Effector CD4-positive, alpha-beta T cell (primary cell): ENCODE results near the gene CHRDL2. TPM values are rescaled to one million over a fixed set of nuclear protein-coding genes. Genes with fewer than 3 reads are reported as not detected.
"Not testable (repeated sequence)": the region's sequence is repeated elsewhere in the genome, so short reads cannot be mapped to it uniquely, and the experiment has no call there.

Experiments used
- DNase-seq: peaks from one replicate; pipeline ENCODE4 v3.0.0-alpha.2; 2020
- total RNA-seq: gene quantifications from one replicate; lab custom pipeline; 2026; lab: John Stamatoyannopoulos, UW

CHRDL2 gene, protein sequence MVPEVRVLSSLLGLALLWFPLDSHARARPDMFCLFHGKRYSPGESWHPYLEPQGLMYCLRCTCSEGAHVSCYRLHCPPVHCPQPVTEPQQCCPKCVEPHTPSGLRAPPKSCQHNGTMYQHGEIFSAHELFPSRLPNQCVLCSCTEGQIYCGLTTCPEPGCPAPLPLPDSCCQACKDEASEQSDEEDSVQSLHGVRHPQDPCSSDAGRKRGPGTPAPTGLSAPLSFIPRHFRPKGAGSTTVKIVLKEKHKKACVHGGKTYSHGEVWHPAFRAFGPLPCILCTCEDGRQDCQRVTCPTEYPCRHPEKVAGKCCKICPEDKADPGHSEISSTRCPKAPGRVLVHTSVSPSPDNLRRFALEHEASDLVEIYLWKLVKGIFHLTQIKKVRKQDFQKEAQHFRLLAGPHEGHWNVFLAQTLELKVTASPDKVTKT
- not detected for total RNA-seq

DNA sequence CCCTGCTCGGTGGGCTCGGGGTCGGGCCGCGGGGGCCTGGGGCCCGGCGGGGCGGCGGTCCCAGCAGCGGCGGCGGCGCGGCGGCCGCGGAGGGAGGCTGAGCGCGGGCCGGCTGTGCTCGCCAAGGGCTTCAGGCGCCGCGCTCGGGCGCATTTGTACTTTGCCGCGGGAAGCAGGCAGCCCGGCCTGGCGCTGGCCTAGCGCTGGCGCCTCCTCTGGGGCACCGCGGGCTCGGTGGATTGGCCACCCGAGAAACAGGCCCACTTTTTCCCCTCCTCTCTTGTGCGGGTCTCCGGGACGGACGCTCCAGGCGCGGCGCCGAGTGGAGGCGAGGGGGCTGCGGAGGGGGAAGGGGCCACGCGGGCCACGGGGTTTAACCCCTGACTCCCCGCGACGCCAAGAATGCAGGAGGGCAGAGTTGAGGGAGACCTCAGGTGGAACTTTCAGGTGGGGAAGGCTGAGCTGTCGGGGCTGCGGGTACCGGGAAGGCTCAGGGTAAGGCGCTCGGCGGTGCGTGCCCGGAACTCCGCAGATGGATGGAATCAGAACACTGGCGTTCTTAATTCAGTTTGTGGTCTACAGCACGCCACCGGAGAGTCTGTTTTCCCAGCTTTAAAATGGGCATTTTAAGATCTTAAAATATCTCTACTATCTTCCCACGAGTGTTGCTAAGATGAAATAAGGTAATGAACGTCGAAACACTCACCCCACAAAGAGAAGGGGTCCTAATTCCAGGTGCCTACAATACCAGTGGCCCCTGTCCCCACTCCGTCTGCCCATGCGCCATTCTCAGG is at the start of gene CHRDL2:
CHRDL2 (minus strand) TSS at position 126 of the 794 bp plus-strand sequence. CDS start 538 bp downstream, outside the sequence.
- DNase-seq: no peak

DNA sequence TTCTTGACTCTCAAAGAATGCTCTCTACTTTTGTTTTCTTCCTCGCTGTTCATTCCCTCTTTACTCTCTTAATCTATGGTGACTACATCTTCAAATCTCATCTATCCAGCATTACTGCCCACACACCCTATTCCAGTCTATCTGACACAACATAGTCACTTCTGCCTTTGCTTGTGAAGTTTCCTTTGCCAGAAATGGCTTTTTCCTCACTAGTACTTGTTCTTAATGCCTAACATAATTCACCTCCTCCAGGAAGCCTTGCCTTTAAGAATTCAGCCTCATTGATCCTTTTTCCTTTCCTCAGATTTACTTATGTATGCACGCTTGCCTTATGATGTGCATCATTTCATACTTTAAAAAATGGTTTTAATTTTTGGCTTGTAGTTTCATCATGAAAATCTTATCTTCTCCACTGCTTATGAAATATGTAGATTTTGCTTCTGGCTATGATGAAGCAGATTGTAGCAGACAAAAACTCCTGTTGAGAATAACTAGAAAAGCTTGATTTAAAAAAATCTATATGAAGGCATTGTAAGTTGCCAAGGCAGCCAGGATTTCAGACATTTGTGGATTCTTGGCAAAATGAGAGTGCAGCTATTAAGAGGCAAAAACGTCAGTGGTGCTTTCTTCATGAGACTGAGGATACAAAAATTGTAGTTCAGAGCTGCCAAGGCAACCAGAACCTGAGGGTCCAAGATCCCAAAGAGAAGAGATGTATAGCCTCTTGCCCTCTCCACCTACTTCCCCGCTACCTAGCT is 49.2 kb upstream of the CHRDL2 start:
- no peak for DNase-seq

DNA sequence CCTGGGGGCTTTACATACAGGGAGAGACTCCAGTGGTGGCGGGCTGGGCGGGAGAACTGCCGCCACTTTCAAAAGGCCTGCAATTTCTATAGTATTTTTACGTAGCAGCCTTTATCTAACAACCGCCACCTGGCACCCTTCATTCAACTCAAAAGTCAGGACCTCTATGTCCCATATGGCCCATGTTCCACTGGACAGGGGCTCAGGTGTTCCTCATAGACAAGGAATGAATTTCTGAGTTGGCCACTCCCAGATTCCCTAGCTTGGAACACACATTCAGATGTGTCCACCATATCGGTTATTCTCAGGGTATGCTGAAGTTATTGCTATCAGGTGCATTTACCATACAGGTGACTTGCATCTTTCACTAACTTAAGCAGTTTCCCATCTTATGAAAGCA is 47.4 kb upstream of the CHRDL2 start:
- no peak for DNase-seq

DNA sequence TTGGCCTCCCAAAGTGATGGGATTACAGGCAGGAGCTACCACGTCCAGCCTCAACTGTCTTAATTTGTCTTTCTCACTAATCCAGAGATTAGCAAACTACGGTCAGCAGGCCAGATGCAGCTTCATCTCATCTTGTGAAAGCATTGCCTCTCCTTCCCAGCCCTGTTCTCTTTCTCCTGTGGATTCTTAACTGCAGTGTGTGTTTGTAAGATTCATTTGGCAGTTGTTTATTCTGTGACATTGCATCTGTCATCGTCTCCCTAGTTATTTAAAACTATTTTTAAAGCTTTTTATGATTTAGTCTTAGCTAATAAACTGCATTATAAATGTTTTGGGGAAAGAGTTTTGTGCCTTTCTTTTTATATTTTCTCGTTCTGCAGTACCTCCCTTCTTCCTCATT is 46.7 kb upstream of the CHRDL2 start:
- DNase-seq: no peak

GRCh38 chr11:74777038-74777437 is 45.8 kb upstream of the CHRDL2 start:
- DNase-seq: no peak

- DNase-seq: no peak
These were observed 45.3 kb upstream of the CHRDL2 start for GRCh38 chr11:74776546-74776945.

GRCh38 chr11:74775762-74776161 is 44.5 kb upstream of the CHRDL2 start:
- no peak for DNase-seq

- no peak for DNase-seq
These were observed 42.2 kb upstream of the CHRDL2 start for GRCh38 chr11:74773476-74773875.

- DNase-seq: no peak
These were observed 39.9 kb upstream of the CHRDL2 start for GRCh38 chr11:74771139-74771538.

- no peak for DNase-seq
These were observed 39.2 kb upstream of the CHRDL2 start for GRCh38 chr11:74770456-74770855.

DNA sequence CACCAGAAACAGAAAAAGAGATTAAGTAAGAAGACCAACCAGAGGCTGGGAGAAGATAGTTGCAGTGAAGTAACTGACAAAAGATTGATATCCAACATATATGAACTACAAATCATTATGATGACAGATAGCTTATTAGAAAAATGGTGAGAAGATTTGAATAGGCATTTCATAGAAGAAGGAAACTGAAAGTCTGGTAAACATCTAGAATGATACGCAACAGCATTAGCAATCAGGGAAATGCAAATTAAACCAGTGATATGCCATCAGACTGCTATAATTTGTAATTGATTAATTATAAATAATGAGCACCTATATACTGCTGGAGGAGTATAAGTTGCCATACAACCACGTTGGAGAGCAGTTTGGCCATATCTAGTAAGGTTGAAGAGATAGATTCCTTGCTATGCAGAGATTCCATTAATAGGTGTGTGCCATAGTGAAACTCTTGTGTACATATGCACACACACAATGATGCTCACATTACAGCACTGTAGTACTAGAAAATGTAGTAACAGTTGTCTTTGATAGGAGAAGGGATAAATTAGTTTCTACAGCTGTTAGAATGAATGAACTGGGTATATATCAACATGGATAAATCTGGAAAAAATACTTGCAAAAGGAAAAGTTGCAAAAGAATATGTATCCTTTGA is 38.0 kb upstream of the CHRDL2 start:
- no peak for DNase-seq

- not testable (repeated sequence) for DNase-seq
These were observed 37.0 kb upstream of the CHRDL2 start for GRCh38 chr11:74768172-74768651.

DNA sequence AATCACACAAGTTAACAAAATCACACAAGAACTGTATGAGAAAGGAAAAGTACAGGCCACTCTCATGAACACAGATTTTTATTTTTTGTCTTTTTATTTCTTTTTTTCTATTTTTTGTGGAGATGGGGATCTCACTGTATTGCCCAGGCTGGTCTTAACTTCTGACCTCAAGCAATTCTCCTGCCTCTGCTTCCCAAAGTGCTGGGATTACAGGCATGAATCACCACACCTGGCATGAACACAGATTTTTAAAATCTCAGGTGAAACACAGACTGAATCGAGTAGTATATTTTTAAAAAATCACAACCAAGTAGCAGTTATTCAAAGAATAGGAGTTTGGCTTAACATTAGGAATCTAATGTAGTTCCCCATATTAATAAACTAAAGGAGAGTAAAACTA is 35.7 kb upstream of the CHRDL2 start:
- DNase-seq: no peak

DNA sequence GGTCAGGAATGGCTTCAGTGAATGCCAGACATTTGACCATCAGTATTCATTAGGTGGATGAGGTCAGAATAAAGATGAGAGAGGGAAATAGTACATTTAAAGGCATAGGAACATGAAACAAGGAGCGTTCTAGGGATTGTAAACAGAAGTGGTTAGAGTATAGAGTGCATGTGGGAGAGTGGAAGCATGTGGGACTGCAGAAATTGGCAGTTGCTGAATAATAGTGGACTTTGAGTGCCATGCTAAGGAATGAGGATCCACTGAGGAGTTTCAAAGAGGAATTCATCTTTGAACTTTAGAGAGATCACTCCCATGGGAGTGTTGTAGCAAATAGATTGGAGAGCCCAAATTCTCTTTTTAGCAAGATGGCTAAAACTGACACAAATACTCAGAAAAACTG is 25.3 kb upstream of the CHRDL2 start:
- no peak for DNase-seq

GRCh38 chr11:74755395-74755995 is 24.3 kb upstream of the CHRDL2 start:
- no peak for DNase-seq

GRCh38 chr11:74754507-74755252 is 23.5 kb upstream of the CHRDL2 start:
- no peak for DNase-seq

DNA sequence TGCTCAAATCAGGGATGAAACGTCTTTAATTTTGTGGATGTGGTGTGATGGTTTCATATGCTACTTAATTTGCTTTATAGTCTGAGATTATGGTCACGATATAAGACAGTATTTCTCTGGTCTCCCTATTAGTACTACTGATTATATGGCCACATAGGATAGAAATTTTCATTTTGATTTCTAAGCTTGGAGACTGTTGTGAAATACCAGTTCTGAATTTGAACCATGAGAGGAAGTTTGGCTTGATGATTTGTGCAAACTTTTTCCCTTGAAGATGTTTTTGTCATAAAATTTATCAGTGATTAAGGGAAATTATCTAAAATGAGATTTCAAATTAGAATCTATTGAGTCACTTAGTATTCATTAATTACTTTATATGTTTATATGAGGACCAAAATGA is 20.1 kb upstream of the CHRDL2 start:
- no peak for DNase-seq

- DNase-seq: not testable (repeated sequence)
These were observed 19.4 kb upstream of the CHRDL2 start for GRCh38 chr11:74750598-74750997.

GRCh38 chr11:74749965-74750296 is 18.7 kb upstream of the CHRDL2 start:
- no peak for DNase-seq

DNA sequence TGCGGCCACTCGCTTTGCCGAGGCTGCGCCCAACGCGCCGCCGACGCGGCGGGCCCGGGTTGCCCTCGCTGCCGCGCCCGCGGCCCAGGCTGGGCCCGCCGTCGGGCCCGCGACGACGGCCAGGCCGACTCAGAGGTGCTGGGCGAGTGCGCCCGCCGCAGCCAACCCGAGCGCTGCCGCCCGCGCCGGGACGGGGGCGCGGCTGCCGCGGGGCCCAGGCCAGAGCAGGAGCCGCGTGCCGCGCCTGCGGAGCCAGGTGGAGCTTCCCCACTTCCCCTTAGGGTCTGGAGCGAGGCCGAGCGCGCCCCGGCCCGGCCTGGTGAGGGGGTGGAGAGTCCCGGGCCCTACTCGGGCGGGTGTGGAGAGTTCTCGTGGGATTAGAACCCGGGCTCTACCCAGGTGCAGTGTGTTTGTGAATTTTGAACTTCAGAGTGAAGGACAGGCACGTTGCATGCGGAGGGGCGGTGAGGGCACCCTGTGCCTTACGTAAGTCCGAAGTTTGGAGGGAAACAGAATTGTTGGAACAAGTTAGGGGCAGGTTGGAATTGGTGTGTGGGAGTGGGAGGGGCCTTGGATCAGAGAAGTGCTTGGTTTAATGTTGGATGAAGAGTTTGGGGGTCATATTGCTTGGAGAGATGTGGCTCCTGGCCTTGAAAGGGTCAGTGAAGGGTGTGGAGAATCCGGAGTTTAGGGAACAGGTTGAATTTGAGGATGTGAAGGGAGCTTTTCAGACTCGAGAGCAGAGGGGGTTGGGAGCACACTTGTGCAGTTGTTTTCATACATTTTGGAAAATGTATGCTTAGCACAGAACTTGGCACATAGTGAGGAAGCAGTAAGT is 18.1 kb upstream of the CHRDL2 start:
- peak; percentile 10 for DNase-seq
